Right atrium auricular region (tissue), 2 donors: Measurements from ENCODE around the gene DAAM2. TPM values are rescaled to one million over a fixed set of nuclear protein-coding genes. Genes with fewer than 3 reads are reported as not detected.

ENCODE experiments used
- DNase-seq: peaks from one replicate; pipeline ENCODE4 v3.0.0-alpha.2; 2019; ENCODE audit warnings: low spot score
- H3K27ac ChIP-seq, 2 donors: fragments of 200-600 bp; sonication (generic); 1 replicate in 1 of 2; 2 replicates in 1 of 2; pipeline ENCODE4 v1.5.1; 2016 to 2019
- H3K27me3 ChIP-seq, 2 donors: fragments of 200-600 bp; sonication (generic); one replicate each; pipeline versions ENCODE4 v1.5.1 to v1.6.0; 2017 to 2019
- H3K36me3 ChIP-seq: fragments of 200-600 bp; sonication (generic); one replicate; pipeline ENCODE4 v1.5.1; 2016
- H3K4me1 ChIP-seq, 2 donors: fragments of 200-600 bp; sonication (generic); one replicate each; pipeline versions ENCODE4 v1.5.1 to v1.6.0; 2017 to 2019
- H3K4me3 ChIP-seq, 2 donors: fragments of 200-600 bp; sonication (generic); 1 replicate in 1 of 2; 2 replicates in 1 of 2; pipeline ENCODE4 v1.5.1; 2017 to 2019; ENCODE audit warnings: mild to moderate bottlenecking in 1 of 2, moderate library complexity in 1 of 2
- H3K9me3 ChIP-seq, 2 donors: fragments of 200-600 bp; sonication (generic); one replicate each; pipeline ENCODE4 v1.5.1; 2019
- total RNA-seq, 2 donors: library from RNA; depleted of rRNA; stranded (reverse); fragments of >200 nt; gene quantifications; one replicate each; pipeline ENCODE4 v1.1.0, GENCODE V29; 2016
- TF ChIP-seq, protein P1 (sequence below), 2 donors: fragments of 200-600 bp; sonication (generic); IDR thresholded peaks; one replicate each; pipeline ENCODE4 v1.5.1; 2019; ENCODE audit warnings: antibody characterized with exemption in 2 of 2

The DAAM2 gene
- total RNA-seq, 2 donors from 2014 or later: 8.3 to 9.7 TPM

DNA sequence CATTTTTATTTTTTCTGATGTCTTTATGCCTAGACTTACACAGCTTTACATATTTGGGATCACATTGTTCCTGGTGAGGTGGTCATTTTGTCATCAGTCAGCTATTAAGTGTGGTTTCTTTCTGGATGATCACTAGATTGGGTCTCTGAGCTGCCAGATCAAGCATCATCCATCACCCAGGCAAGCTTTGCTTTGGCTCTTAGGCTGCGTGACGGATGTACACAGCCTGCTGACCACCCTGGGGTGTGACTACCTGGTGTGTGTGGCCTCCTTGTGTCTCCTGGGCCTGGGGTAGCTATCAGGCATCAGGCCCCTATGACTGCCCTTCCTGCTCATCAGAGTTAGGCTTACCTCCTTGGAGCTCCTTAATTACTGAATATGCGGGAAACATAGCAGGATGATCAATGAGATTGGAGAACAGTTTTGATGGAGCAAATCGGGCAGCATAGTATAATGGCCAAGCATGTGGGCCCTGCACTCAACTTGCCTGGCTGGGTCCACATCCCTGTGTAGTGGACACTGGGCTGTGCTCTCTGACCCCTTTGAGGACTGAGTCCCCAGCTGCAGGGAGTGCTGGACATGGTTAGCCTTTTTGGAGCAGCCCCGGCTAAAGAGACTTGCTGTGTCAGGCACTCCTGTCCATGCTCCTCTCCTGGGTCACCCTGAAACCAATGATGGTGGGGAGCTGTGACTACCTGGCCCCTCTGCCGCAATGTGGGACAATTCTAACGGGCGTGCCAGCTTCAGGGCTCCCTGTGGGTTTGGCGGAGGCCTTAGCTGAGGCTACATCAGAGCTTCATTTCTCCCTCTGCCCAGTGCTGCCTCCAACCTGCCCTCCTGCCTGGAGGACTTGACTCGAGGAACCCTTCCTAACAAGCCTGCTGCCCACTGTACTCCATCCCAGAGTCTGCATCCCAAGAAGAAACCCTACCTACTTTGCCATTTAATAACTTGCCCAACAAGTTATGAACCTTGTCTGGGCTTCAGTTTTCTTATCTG, 8.2 kb downstream of the DAAM2 start:
- Histone ChIP-seq H3K36me3 (no peaks in the 10 kb centered on the region), H3K9me3 (no peaks in the 10 kb centered on the region), H3K27me3 (no peaks in the 10 kb centered on the region), H3K4me1 (peaks cover 0 to 6% of the 10 kb centered on the region in 2 donors), H3K27ac (no peak overlapping the region), H3K4me3 (no peak overlapping the region)
- TF ChIP-seq, protein P1, sequence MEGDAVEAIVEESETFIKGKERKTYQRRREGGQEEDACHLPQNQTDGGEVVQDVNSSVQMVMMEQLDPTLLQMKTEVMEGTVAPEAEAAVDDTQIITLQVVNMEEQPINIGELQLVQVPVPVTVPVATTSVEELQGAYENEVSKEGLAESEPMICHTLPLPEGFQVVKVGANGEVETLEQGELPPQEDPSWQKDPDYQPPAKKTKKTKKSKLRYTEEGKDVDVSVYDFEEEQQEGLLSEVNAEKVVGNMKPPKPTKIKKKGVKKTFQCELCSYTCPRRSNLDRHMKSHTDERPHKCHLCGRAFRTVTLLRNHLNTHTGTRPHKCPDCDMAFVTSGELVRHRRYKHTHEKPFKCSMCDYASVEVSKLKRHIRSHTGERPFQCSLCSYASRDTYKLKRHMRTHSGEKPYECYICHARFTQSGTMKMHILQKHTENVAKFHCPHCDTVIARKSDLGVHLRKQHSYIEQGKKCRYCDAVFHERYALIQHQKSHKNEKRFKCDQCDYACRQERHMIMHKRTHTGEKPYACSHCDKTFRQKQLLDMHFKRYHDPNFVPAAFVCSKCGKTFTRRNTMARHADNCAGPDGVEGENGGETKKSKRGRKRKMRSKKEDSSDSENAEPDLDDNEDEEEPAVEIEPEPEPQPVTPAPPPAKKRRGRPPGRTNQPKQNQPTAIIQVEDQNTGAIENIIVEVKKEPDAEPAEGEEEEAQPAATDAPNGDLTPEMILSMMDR (IDR thresholded peaks at IDR 0.05): no peak
- no peak for DNase-seq

DNA sequence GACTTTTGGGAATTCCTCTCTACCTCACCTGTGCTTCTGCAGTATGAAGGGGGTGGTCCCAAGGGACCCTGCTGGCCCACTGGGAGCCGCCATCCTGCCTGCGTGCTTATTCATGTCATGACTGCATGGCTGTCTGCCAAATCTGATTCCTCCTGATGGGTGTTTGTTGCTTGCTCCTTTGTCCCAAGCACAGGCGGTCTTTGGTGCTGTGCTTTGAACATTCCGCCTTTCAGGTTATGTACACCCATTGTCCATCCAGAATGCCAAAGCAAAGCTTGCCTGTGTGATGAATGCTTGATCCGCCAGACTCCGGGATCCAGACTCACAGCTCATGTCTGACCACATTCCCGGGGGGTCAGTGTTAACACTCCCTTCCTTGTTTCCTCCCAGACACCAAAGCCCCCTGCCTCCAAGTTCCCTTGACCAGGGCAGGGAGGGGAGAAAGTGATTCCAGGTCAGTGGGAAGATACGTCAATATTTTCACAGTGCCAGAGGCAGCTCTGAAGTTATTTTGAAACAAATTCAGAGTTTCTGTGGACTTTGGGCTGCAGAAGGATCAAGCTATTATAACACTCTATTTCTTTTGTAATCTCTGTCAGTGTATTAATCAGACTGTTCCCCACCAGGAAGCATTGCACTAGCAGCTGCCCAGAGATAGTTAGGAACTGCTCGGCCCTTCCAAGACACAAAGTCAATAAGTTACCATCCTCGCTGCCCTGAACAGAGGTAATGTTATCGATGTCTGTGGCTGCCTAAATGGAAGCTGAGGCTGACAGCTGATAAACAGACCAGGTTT, 9.5 kb downstream of the DAAM2 start:
- no peak for DNase-seq
- no peak overlapping the region for H3K4me3 ChIP-seq
- H3K27me3 ChIP-seq: no peaks in the 10 kb centered on the region
- H3K4me1 ChIP-seq: peaks cover 0 to 6% of the 10 kb centered on the region in 2 donors
- no peaks in the 10 kb centered on the region for H3K36me3 ChIP-seq
- no peaks in the 10 kb centered on the region for H3K9me3 ChIP-seq
- TF ChIP-seq, protein P1 (IDR thresholded peaks at IDR 0.05): no peak
- no peak overlapping the region for H3K27ac ChIP-seq

DNA sequence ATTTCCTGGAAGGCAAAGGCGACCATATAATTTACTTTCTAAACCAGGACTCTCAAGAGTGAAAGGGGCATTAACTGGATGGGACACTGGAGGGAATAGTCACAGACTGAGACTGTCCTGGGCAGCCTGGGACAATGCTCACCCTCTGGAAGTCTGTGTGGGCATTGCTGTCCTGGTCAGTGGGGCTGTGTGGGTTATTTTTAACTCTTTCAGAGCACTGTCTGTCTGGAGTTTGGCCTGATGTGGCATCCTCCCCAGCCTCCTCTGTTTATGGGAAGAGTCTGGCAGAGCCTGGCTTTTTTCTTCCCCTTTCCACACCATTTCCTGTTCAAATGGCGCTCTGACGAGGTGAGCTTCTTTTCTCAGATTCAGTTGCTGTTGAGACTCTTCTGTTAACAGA, 11.7 kb downstream of the DAAM2 start:
- Histone ChIP-seq H3K4me1 (peaks cover 0 to 6% of the 10 kb centered on the region in 2 donors), H3K9me3 (no peaks in the 10 kb centered on the region), H3K36me3 (no peaks in the 10 kb centered on the region), H3K4me3 (no peak overlapping the region), H3K27ac (no peak overlapping the region), H3K27me3 (no peaks in the 10 kb centered on the region)
- TF ChIP-seq, protein P1 (IDR thresholded peaks at IDR 0.05): no peak
- DNase-seq: no peak

DNA sequence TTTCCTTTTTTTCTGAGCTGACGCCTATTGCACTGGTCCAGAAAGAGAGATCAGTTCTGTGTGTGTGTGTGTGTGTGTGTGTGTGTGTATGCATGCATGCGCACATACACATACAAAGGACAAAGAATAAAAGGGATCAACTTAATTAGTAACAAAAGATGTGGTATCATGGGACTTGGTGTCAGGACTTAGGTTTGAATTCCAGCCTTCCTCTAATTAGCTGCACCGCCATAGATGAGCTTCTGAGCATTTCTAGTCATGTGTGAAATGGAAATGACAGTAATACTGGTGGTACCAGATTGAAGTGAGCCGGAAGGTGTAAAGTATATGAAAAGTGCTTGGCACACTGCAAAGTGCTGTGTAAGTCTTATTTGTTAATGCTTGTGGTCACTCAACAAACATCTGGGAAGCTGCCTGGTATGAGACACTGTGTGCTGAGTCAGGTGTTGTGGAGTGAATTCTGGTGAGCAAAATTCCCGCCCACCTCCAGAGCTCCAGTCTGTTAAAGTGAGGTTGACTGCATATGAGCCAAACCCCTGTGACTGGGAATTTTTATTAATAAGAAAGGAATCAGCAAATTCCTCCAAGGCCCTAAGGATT, 12.4 kb downstream of the DAAM2 start:
- peaks cover 0 to 6% of the 10 kb centered on the region in 2 donors for H3K4me1 ChIP-seq
- no peaks in the 10 kb centered on the region for H3K9me3 ChIP-seq
- TF ChIP-seq, protein P1 (IDR thresholded peaks at IDR 0.05): no peak
- no peak for DNase-seq
- H3K27ac ChIP-seq: no peak overlapping the region
- no peaks in the 10 kb centered on the region for H3K36me3 ChIP-seq
- no peak overlapping the region for H3K4me3 ChIP-seq
- no peaks in the 10 kb centered on the region for H3K27me3 ChIP-seq

DNA sequence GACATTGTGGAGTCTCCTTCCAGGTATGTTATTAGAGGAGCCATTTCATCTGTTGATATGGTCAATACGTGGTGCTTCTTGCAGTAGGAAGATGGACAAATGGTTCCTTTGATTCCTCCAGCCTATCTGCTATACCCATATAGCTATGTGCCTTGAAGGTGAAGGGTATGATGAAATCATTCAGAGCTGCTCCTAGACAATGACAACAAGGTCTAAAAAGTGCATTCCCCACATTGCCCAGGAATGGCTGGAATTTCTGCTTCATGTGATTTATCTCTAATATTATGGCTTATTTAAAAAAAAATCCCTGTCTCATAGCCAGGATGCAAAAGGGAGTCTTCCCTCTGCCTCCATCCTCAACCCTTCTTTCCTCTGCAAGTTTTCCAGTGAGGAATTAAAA, 14.1 kb downstream of the DAAM2 start:
- Histone ChIP-seq H3K27me3 (no peaks in the 10 kb centered on the region), H3K4me1 (peaks cover 0 to 4% of the 10 kb centered on the region in 2 donors), H3K4me3 (no peak overlapping the region), H3K9me3 (no peaks in the 10 kb centered on the region), H3K27ac (no peak overlapping the region), H3K36me3 (no peaks in the 10 kb centered on the region)
- no peak for DNase-seq
- TF ChIP-seq, protein P1 (IDR thresholded peaks at IDR 0.05): no peak
